ENCODE measurements around the gene CNN2.

DNA sequence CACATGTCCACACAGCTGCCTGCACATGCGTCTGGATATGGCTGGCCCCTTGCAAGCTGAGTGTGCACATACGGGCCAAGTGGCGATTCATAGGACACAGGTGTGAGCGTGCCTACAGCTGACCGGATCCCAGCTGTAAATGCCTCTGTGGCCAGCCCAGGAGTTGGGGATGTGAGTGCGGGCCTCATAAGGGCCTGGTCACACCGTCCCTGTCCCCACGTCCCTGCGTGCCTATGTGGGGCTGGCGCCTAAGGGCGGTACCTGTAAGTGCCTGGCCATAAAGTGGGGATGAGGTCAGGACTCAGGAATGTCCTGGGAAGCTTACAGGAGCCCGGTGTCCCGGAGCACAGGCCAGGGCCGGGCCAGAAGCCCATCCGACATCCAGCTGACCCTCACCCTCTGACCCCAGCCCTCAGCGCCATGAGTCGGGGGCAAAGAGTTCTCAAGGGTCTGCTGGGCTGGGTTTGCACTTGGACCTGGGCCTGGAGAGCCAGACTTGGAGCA, 39.2 kb downstream of the CNN2 start:
- no peak for TF ChIP-seq CTCF (IDR thresholded peaks at IDR 0.05)
- TF ChIP-seq EP300 (IDR thresholded peaks at IDR 0.05) = no peak

All from ovary (tissue), 3 donors.